Natural killer cell (primary cell): Measurements from ENCODE around the gene MDGA2. TPM values are rescaled to one million over a fixed set of nuclear protein-coding genes. Genes with fewer than 3 reads are reported as not detected.

Source experiments
- ATAC-seq, 3 donors: fragments of 150-1000 bp in 2 of 3; fragments of 200-7000 bp in 1 of 3; cut with Tn5 transposase; 1 replicate in 1 of 3; 2 replicates in 2 of 3; pipeline ENCODE4 v1.10.0; 2021; ENCODE audit warnings: mild to moderate bottlenecking in 2 of 3, moderate library complexity in 2 of 3
- DNase-seq, 2 donors: peaks; one replicate each; pipeline versions ENCODE4 v3.0.0 to v3.0.0-alpha.2; 2013 to 2021; ENCODE audit warnings: mixed read lengths in 1 of 2
- H3K27ac ChIP-seq: one replicate; pipeline ENCODE4 v1.5.1; 2013; ENCODE audit warnings: mild to moderate bottlenecking, low read length
- H3K27me3 ChIP-seq: one replicate; pipeline ENCODE4 v1.6.1; 2013; ENCODE audit warnings: low read length; ENCODE audit not compliant: control insufficient read depth, insufficient read depth
- H3K36me3 ChIP-seq: one replicate; pipeline ENCODE4 v1.6.1; 2013; ENCODE audit warnings: low read length; ENCODE audit not compliant: control insufficient read depth, insufficient read depth
- H3K4me1 ChIP-seq: one replicate; pipeline ENCODE4 v1.6.1; 2013; ENCODE audit warnings: low read length; ENCODE audit not compliant: control insufficient read depth, insufficient read depth
- H3K4me3 ChIP-seq: one replicate; pipeline ENCODE4 v1.5.1; 2013; ENCODE audit warnings: low read length
- H3K9me3 ChIP-seq: one replicate; pipeline ENCODE4 v1.6.1; 2013; ENCODE audit warnings: low read length; ENCODE audit not compliant: control insufficient read depth, insufficient read depth
- H3K27ac Mint-ChIP-seq, 2 donors: one replicate each; pipeline ENCODE4 v1.8.0; 2022; ENCODE audit warnings: mild to moderate bottlenecking in 2 of 2, mixed read lengths in 2 of 2, moderate library complexity in 1 of 2
- H3K27me3 Mint-ChIP-seq, 2 donors: one replicate each; pipeline ENCODE4 v1.8.0; 2022; ENCODE audit warnings: low read depth in 2 of 2, mixed read lengths in 2 of 2
- H3K36me3 Mint-ChIP-seq: one replicate; pipeline ENCODE4 v1.8.0; 2022; ENCODE audit warnings: mixed read lengths
- H3K4me1 Mint-ChIP-seq, 2 donors: one replicate each; pipeline ENCODE4 v1.8.0; 2022; ENCODE audit warnings: mixed read lengths in 2 of 2
- H3K4me3 Mint-ChIP-seq: one replicate; pipeline ENCODE4 v1.8.0; 2022; ENCODE audit warnings: mild to moderate bottlenecking, moderate library complexity, mixed read lengths
- H3K9me3 Mint-ChIP-seq, 2 donors: one replicate each; pipeline ENCODE4 v1.8.0; 2022; ENCODE audit warnings: mixed read lengths in 2 of 2
- CTCF ChIP-seq: fragments of 200-600 bp; IDR thresholded peaks from one replicate; pipeline ENCODE4 v1.8.0; 2022; ENCODE audit warnings: antibody characterized with exemption
- WGBS: methylation state at CpG from one replicate; pipeline ENCODE4 v1.1.7; 2013; ENCODE audit warnings: missing lambda C conversion rate; ENCODE audit not compliant: insufficient coverage; 5-methylcytosine and 5-hydroxymethylcytosine counted together
- intact Hi-C: fragments of 100-400 bp; cut with micrococcal nuclease; formaldehyde crosslinking; loops from one replicate; pipeline ENCODE4 v1.14.2; 2022
- total RNA-seq, 4 donors: library from RNA; stranded (reverse); fragments of 120-200 nt in 1 of 4; gene quantifications; one replicate each; pipeline versions ENCODE4 v1.2.3 to v1.2.4, GENCODE V29; 2013 to 2022

MDGA2 gene
- total RNA-seq, 3 donors from 2014 or later (not counting 1 experiment from before 2014, with no cell fraction given) = not detected

GRCh38 chr14:47273939-47274338 is 401.5 kb downstream of the MDGA2 start:
- intact Hi-C loops = no loop called here
- ATAC-seq (no peak), DNase-seq (no peak)
- Histone ChIP-seq H3K4me1 (no peaks in the 10 kb centered on the region), H3K27ac (no peak overlapping the region), H3K4me3 (no peak overlapping the region), H3K9me3 (no peaks in the 10 kb centered on the region), H3K27me3 (no peaks in the 10 kb centered on the region), H3K36me3 (no peaks in the 10 kb centered on the region)
- no peaks in the 10 kb centered on the region for H3K4me1 Mint-ChIP-seq
- H3K36me3 Mint-ChIP-seq = no peaks in the 10 kb centered on the region
- no peaks in the 10 kb centered on the region for H3K27me3 Mint-ChIP-seq
- no peak overlapping the region for H3K27ac Mint-ChIP-seq
- H3K4me3 Mint-ChIP-seq = no peak overlapping the region
- 68% methylated on average over 4 of the region's 5 CpGs for WGBS
- peaks cover 6 to 11% of the 10 kb centered on the region in 2 donors for H3K9me3 Mint-ChIP-seq
- TF ChIP-seq CTCF = no peak

GRCh38 chr14:47270715-47271114 is 404.7 kb downstream of the MDGA2 start:
- Histone ChIP-seq H3K4me3 (no peak overlapping the region), H3K27ac (no peak overlapping the region), H3K36me3 (no peaks in the 10 kb centered on the region), H3K27me3 (no peaks in the 10 kb centered on the region), H3K4me1 (no peaks in the 10 kb centered on the region), H3K9me3 (no peaks in the 10 kb centered on the region)
- Mint-ChIP-seq H3K4me1 (no peaks in the 10 kb centered on the region), H3K27ac (no peak overlapping the region), H3K36me3 (no peaks in the 10 kb centered on the region), H3K27me3 (no peaks in the 10 kb centered on the region), H3K4me3 (no peak overlapping the region), H3K9me3 (peaks cover 10 to 17% of the 10 kb centered on the region in 2 donors)
- DNase-seq (no peak), ATAC-seq (no peak)
- WGBS = 90% methylated on average over 4 of the region's 4 CpGs
- no peak for TF ChIP-seq CTCF
- intact Hi-C loops = no loop called here

- no peaks in the 10 kb centered on the region for H3K4me1 Mint-ChIP-seq
- no peak for DNase-seq
- Histone ChIP-seq H3K36me3 (no peaks in the 10 kb centered on the region), H3K27ac (no peak overlapping the region), H3K27me3 (no peaks in the 10 kb centered on the region), H3K4me1 (no peaks in the 10 kb centered on the region), H3K4me3 (no peak overlapping the region), H3K9me3 (no peaks in the 10 kb centered on the region)
- no peak for TF ChIP-seq CTCF
- H3K27ac Mint-ChIP-seq = no peak overlapping the region
- no peaks in the 10 kb centered on the region for H3K27me3 Mint-ChIP-seq
- WGBS = 94% methylated on average over 4 of the region's 6 CpGs
- no peak overlapping the region for H3K4me3 Mint-ChIP-seq
- ATAC-seq = no peak
- H3K36me3 Mint-ChIP-seq = no peaks in the 10 kb centered on the region
- intact Hi-C loops = no loop called here
- H3K9me3 Mint-ChIP-seq = peaks cover 10 to 19% of the 10 kb centered on the region in 2 donors
These were observed 405.5 kb downstream of the MDGA2 start for GRCh38 chr14:47269756-47270492.

DNA sequence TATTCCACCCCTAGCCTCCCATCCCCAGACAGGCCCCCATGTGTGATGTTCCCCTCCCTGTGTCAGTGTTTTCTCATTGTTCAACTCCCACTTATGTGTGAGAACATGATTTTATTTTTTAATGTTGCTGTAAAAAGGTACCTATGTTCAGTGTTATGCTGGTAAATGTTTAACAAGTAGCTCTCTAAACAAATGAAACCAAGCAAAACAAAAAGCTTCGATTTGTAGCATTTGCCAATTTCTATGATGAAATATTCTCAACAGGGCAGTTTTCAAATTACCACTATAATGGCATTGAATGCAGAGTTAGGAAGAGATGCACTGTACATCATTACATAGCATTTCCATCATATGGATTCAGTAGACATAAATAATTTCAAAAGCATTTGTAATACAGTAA is 410.6 kb downstream of the MDGA2 start:
- no peak for ATAC-seq
- TF ChIP-seq CTCF = no peak
- WGBS = no CpG with 5 or more reads among the region's 1 CpG
- Histone ChIP-seq H3K27ac (no peak overlapping the region), H3K4me1 (no peaks in the 10 kb centered on the region), H3K4me3 (no peak overlapping the region), H3K27me3 (no peaks in the 10 kb centered on the region), H3K36me3 (no peaks in the 10 kb centered on the region), H3K9me3 (no peaks in the 10 kb centered on the region)
- H3K4me1 Mint-ChIP-seq = no peaks in the 10 kb centered on the region
- H3K36me3 Mint-ChIP-seq = no peaks in the 10 kb centered on the region
- no peaks in the 10 kb centered on the region for H3K27me3 Mint-ChIP-seq
- H3K9me3 Mint-ChIP-seq = peaks cover 10 to 13% of the 10 kb centered on the region in 2 donors
- DNase-seq = no peak
- H3K27ac Mint-ChIP-seq = no peak overlapping the region
- intact Hi-C loops = no loop called here
- no peak overlapping the region for H3K4me3 Mint-ChIP-seq
